GM19372 (cell line): ENCODE measurements around the gene RHNO1.

Experiments used
- ATAC-seq: cut with Tn5 transposase; IDR thresholded peaks from one replicate; pipeline ENCODE4 v1.9.1; 2021; ENCODE audit warnings: mild to moderate bottlenecking, low read depth, moderate library complexity; ENCODE audit not compliant: unreplicated experiment

RHNO1 gene

GRCh38 chr12:2895511-2895910 lies 18.5 kb downstream of the RHNO1 start:
- ATAC-seq = no peak

DNA sequence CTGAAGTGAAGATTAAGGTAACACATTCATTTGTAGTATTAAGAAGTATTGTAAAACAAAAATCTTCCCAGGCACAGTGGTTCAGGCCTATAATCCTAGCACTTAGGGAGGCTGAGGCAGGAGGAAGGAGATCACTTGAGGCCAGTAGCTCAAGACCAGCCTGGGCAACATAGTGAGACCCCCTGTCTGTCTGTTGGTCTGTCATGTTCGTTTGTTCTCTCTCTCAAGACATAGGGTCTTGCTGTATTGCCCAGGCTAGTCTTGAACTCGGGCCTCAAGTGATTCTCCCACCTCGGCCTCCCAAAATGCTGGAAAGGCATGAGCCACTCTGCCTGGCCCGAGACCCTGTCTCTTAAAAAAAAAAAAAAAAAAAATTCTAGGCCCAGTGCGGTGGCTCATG lies 20.4 kb downstream of the RHNO1 start:
- no peak for ATAC-seq

DNA sequence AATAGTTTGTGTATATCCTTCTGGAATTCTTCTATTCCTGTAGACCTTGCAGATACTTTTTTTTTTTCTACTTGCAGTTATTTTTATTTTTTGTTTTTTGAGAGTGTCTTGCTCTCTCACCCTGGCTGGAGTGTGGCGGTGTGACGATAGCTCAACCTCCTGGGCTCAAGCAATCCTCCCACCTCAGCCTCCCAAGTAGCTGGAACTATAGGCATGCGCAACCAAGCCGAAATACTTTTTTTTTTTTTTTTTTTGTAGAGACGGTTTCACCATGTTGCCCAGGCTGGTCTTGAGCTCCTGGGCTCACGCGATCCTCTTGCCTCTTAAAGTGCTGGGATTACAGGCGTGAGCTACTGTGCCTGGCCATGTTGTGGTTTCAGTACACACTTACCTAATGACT lies 23.6 kb downstream of the RHNO1 start:
- no peak for ATAC-seq

DNA sequence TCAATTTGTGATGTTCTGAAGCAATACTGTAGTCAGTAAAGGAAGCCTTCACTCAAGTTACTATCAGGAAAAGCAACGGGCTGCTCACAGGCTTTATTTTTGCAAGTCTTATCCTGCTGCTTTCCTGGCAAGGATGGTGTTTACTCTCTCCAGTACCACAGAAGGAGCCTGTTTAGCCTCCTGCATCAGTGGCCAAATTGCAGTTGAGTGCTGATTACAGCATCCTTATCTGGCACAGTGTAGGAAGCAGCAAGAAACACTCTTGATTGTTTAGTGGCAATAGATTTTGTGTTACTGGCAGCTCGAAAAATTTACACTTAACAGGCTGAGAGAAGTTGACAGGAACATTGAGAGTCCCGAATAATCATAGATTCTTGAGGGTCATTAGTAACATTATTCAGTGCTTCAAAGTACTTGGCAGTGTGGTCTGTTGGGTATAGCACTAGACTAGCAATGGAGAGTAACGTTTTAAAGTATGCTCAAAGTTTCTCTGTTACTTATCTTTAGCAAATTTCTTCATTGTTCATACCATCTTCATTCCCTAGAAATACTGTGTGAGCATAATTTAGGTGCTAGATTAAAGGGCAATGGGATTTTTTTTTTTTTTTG lies 25.4 kb downstream of the RHNO1 start:
- ATAC-seq = no peak

GRCh38 chr12:2904260-2904659 lies 27.2 kb downstream of the RHNO1 start:
- ATAC-seq = no peak

- ATAC-seq = no peak
Observed at GRCh38 chr12:2912216-2912575, 35.2 kb downstream of the RHNO1 start.

DNA sequence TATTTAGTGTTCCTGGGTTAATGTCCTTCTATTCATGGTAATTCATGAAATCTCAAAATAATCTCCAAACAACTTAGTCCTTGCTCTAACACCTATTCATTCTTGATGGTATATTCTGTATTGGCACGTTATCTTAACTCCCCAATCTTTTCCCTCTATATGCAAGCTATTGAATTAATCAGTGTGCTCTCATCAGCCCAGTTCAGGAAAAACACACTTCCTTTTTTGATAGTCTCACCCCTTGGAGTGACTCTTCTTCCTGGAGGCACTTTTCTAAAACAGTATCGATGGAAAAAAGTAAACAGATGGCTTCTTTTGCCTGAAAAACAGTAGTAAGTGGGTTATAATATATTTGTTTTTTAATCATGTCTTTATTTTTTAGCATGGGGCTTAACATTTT lies 42.2 kb downstream of the RHNO1 start:
- ATAC-seq = no peak

- ATAC-seq = no peak
Observed at GRCh38 chr12:2922329-2922728, 45.3 kb downstream of the RHNO1 start.

GRCh38 chr12:2923057-2923456 lies 46.0 kb downstream of the RHNO1 start:
- ATAC-seq = no peak

GRCh38 chr12:2924019-2924418 lies 47.0 kb downstream of the RHNO1 start:
- ATAC-seq = no peak

DNA sequence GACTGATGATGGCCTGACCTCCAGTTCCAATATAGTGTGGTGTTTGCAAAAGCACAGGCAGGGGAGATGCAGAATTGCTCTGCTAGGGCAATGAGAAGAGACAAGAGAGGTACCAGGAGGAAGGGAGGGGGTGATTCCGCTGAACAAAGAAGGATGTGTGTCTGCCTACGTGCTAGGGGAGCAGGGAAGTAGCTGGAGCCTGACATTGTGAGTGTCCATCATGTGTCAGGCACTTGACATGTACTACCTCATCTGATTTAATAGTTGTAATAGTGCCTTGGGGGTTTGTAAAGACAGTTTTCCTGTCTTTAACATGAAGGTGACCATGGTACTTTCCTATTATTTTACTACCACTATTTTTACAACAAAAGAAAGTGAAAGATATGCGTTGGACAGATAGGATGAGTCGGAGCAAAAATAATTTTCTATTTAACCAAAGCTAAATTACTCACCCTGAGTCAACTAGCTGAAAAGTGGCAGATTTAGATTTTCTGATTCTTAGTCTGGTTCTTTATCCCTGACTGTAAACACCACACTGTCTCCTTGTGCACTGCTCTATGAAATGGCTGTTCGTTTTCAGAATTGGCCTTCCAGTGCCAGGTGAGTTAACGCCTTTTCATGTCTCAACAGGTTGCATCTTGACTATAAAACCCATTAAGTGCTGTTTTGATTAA lies 48.4 kb downstream of the RHNO1 start:
- no peak for ATAC-seq

- ATAC-seq = no peak
Observed at GRCh38 chr12:2930865-2931264, 53.8 kb downstream of the RHNO1 start.

DNA sequence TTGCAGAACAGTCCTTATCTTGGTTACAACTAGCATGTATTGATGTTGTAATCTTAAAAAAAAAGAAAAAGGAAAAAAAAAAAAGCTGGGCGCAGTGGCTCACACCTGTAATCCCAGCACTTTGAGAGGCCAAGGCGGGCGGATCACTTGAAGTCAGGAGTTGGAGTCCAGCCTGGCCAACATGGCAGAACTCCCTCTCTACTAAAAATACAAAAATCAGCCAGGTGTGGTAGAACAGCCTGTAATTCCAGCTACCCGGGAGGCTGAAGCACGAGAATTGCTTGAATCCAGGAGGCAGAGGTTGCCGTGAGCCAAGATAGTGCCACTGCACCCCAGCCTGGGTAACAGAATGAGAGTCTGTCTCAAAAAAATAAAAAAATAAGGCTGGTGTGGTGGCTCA lies 56.6 kb downstream of the RHNO1 start:
- no peak for ATAC-seq

DNA sequence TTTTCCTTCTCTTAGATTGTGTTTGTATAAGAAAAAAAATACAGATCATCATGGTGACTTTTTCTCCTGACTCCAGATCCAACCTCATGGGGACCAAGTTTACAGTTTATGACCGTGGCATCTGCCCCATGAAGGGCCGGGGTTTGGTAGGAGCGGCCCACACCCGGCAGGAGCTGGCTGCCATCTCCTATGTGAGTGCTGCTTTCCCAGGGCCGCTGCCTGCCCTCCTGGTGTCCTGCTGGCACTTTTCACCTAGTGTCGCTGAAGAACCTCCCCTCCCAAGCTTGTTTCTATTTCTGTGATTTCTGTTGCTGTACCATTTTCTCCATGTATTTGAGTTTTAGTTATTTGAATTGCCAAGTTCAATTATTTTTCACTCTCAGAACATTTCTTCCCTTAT lies 57.3 kb downstream of the RHNO1 start:
- no peak for ATAC-seq

- ATAC-seq = no peak
Observed at GRCh38 chr12:2936301-2936700, 59.3 kb downstream of the RHNO1 start.

DNA sequence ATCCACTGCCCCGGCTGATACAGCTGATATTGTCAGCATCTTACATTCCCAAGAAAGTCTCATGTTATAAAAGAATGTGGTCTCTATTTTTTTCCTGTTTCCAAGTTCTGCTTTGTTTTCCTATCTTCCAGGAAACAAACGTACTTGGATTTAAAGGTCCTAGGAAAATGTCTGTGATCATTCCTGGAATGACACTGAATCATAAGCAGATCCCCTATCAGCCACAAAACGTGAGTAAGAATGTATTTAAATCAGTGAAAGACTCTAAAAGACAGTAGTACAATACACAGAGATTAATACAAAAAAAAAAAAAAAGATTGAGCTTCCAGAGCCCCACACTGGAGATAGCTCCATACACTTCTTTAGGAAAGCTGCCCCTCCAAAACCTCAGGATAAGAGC lies 60.5 kb downstream of the RHNO1 start:
- ATAC-seq = no peak
